ENCODE results near the gene UBE2E2.

UBE2E2 gene

DNA sequence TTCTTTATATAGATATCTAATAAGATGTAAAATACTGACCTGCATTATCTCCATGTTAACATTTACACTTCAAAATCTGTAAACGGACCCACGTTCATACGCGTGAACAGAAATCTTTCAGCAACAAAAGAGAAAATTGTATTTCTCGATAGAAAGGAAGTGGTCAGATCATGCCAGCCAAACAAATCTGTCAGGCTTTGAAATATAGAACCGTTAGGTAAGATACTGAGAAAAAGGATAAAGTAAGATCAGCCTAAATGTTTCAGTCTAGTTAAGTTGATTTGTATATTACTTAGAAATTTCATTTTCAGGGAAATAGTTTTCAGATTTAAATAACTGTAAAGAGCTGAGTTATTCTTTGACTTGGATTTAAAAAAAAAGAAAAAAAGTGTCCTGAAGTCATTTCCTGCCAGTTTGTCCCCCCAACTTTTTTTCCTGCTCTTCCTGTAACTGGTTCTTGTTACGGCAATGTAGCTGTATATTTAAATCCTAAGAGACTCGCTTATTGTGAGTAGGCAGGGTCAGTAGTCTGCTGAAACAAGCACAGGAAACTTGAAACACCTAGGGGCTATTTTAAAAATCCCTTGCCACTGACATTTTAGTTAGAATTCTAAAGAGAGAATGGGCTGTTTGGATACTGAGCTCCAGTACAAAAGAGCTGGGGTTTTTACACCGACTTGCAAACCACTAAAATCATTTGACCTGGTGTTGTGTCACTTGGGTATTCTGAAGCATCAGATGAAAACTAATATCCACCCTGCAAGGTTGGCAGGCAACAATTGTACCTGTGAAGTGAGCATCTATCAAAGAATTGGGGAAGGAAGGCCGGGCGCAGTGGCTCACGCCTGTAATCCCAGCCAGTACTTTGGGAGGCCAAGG, 237.5 kb downstream of the UBE2E2 start:
- no peak for DNase-seq (ENCODE audit: low read depth)

DNA sequence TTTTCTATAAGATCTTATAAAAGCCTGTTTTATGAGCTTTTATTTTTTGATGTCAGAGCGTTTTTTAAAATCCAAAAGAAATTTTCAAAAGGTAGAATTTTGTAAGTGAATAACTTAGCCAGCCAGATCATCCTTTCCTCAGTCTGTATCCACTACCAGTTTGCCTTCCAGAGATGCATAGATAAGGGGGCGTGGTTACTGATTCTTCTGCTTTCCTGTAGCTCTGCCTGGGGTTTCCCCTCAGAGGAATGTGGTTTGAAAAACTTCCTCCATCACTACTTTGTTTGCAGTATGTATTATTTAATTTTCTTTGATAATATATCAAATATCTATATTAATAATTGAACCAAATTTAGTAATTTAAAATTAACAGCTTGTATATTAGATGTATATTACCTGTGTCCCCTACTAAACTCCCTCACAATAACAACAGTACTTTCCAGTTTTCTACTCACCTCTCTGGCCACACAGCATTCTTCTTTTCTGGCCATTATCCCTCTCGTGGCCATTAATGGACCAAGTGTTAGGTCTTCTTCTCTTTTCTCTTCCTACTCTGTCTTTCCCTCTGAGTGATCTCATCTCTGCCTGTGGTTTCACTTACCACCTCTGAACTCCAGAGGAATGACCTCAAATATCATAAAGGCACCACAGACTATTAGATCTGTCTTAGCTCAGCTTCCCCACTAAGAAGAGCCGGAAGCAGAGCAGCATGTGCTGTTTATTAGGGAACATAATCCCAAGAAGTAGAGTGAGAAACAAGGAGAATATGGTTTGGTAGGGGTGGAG, 239.7 kb downstream of the UBE2E2 start:
- no peak for DNase-seq (ENCODE audit: low read depth)

DNA sequence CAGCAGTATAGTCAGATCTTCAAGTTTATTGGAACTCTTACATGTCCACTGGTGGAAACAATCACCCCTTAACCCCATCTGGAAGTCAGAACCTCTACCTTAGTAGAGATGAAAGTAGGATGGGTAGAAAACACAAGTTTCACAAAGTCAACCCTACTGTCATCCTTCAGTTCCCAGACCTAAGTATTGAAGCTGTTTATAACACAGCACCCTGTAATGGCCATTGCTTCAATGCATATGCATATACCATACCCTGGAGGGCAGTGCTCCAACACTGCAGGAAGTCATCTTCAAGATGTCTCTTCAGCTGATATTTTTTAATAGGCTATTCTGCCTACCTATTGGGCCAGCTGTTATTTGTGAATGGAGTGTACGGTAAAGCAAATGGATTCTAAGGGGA, 241.3 kb downstream of the UBE2E2 start:
- DNase-seq (ENCODE audit: low read depth) = no peak

DNA sequence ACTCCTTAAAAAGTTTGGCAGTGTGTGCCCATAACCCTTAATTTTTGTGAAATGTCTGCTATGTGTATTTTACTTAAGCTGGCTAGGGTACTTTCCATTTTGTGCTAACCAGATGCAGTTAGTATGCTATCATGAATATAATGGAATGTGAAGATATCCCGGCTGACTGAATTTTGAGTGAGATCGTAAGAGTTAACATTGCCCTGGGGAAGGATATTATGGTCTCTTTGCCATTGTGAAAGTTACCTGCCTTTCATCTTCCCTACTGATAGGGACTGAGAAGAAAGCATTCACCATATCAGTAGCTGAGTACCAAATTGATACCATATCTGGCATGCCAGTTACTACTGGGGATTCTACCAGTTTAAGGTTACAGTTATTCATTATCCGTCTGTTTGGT, 243.2 kb downstream of the UBE2E2 start:
- no peak for DNase-seq (ENCODE audit: low read depth)

DNA sequence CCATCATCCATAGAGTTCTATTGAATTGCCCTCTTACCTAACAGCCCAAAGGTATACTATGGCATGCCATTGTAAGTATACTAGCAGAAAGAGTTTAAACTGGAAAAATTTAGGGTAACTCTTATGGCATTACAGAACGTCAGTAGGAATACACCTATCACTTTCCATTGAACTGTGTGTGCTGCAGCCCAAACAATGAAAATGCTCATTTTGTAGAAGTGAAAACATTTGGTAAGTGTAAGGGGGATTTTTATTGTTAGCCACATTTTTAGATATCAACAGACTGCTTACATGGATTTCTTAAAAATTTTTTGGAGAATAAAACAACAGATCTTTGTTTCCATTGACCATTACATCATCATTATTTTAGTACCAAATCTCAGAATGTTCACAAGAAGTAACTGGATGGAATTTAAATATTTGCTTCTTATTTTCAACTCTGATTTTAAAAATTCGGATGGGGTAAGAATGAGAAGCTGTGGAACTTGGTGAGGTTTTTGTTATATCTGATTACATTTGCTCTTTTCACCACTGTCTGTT, 245.9 kb downstream of the UBE2E2 start:
- no peak for DNase-seq (ENCODE audit: low read depth)

DNA sequence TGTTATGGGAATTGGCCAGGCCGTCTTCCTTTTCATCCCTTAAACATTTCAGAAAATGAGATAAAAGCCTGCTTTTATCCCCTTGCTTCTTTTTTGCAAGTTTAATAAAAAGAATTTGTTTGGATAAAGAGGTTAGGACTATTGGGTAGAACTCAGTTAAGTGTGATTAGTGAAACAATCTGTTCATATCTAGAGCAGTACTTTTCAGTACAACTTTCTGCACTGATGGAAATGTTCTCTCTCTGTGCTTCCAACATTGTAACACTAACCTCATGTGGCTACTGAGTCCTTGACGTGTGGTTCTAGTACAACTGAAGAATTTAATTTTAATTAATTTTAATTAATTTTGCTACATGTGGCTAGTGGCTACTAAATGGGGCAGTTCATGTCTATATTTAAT, 246.9 kb downstream of the UBE2E2 start:
- no peak for DNase-seq (ENCODE audit: low read depth)

DNA sequence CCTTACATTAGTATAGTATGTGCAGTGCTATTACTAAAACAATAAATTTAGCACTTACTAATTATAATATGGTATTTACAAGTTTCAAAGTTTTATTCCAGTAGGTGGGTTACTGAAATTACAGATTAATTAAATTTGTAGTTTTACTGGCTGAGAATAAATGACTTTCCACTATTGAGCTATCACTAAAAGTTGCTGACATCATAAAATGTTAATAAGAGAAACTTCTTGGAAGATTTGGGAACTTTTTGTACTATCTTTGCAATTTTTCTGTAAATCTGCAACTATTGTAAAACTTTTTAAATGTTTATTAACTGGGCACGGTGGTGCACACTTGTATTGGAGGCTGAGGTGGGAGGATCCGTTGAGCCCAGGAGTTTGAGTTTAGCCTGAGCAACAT, 247.7 kb downstream of the UBE2E2 start:
- DNase-seq (ENCODE audit: low read depth) = no peak

DNA sequence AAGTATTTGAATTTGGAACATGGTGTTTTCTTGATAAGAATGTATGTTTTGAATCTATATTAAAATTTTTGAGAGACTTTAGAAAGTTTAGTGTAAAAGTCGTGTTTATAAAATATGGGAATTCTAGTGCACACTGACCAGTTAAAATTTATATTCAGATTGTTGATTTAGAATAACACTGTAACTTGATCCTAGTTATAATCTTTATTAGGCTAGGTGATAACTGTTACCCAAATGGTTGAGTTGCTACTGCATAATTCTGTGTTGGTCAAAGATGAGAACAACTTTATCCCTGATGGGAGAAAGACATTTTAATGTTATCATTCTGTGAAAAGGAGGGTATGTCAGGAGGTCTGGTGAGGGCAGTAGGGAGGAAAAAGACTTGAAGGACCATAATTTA, 249.3 kb downstream of the UBE2E2 start:
- DNase-seq (ENCODE audit: low read depth) = no peak

DNA sequence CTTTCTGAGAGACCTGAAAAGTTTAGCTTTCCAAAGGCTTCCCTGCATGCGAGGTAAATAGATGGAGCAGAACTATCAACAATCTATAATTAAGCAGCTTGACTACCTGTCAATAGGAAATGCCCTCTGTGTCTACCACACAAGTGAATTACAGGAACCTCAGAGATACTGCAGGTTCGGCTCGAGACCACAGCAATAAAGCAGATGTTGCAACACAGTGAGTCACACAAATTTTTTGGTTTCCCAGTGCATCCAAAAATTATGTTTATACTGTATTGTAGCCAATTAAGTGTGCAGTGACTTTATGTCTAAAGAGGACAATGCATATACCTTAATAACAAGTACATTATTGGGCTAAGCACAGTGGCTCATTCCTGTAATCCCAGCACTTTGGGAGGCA, 252.0 kb downstream of the UBE2E2 start:
- DNase-seq (ENCODE audit: low read depth) = peak; percentile 42

DNA sequence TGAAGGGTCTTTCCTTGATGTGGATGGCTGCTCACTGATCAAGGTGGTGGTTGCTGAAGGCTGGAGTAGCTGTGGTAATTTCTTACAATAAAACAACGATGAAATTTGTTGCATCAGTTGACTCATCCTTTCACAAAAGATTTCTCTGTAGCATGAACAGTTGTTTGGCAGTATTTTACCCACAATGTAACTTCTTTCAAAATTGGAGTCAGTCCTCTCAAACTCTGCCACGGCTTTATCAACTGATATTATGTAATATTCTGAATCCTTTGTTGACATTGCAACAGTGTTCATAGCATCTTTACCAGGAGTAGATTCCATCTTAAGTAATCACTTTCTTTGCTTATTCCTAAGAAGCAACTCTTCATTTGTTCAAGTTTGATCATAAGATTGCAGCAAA, 252.6 kb downstream of the UBE2E2 start:
- peak; percentile 32 for DNase-seq (ENCODE audit: low read depth)

DNA sequence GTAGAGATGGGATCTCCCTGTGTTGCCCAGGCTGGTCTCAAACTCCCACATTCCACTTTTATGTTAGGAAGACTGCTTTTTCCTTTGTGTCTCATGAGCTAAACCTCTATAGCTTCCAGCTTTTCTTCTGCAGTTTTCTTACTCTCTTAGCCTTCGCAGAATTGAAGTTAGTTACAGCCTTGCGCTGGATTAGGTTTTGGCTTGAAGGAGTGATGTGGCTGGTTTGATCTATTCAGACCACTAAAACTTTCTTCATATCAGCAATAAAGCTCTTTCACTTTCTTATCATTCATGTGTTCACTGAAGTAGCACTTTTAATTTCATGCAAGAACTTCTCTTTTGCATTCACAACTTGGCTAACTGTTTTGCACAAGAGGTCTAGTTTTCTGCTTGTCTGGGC, 254.6 kb downstream of the UBE2E2 start:
- no peak for DNase-seq (ENCODE audit: low read depth)

DNA sequence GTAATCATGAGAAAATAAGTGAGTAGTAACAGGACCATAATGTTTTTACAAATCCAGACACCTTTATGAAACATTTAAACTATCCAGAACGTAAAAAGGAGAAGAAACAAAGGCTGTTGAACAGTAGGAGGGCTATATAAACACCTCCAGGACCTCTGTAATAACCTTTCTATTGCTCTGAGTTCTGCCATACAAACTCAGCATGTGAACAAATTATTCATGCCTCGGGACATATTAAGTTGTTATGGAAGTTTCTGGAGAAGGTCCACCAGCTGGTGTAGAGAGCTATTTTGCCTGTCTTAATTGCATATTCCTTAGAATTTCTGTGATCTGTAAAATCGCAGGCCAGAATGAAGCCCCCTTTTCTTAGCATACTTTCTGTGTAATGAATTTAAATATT, 256.3 kb downstream of the UBE2E2 start:
- no peak for DNase-seq (ENCODE audit: low read depth)

DNA sequence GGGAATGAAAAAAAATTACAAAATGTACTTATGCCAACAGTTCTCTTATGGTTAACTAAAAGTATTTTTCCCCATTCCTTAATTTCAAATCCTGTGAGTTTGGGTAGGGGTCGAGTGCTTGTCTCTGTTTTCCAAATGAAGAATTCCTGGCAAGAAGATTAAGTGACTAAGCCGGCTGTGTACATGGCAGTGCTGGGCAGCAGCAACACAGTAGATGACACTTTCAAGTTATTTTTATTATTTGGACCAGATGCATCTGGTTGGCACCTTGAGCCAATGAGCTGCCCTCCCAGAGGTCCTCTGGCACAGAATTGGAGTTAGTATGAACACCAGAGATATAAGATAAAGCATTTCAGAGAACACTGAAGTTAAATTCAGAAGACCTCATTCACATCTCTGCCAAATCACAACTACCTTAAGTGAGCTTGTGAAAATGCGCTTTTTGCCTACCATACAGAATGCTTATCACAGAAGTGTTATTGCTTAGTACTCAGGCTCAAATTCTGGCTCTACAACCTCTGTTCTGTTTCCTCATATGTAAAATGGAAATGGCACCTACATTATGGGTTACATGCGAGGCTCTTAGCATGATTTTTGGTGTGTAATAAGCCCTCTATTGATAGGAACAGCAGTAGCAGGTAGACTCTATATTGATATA, 256.9 kb downstream of the UBE2E2 start:
- no peak for DNase-seq (ENCODE audit: low read depth)

DNA sequence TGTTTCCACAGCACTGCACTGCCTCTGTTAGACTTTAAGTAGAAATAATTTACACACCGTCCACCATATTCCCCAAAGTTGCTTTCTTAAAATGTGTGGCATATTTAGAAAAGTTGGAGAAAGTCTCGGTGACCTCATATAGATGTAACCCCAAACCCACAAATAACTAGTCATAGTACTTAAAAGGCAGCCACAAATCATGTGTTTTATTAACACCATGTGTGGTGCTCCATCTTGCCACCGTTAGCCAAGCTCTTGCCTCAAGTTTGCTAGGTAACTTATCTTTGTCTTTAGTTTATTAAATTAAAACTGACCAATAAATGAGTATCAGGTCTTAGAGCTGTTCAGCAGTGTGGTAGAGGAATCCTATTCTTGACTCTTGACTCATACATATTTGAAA, 257.9 kb downstream of the UBE2E2 start:
- DNase-seq (ENCODE audit: low read depth) = no peak

DNA sequence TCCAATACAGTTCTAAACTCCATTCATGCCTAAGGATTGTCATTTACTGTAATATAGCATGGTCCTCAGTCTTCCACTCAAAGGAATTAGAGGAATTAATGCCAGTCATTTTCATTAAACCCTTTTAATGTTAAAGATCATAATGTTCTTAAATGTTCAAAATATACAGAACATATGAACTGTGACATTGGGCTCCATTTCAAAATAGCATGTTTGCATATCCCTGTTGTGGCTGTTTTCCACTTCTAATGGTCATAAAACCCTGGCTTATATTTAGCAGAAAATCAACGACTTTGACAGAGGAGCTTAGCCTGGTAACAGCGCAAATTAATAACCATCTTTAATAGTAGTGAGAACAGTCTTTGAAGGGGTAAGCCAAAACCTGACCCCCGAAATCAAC, 260.7 kb downstream of the UBE2E2 start:
- no peak for DNase-seq (ENCODE audit: low read depth)

DNA sequence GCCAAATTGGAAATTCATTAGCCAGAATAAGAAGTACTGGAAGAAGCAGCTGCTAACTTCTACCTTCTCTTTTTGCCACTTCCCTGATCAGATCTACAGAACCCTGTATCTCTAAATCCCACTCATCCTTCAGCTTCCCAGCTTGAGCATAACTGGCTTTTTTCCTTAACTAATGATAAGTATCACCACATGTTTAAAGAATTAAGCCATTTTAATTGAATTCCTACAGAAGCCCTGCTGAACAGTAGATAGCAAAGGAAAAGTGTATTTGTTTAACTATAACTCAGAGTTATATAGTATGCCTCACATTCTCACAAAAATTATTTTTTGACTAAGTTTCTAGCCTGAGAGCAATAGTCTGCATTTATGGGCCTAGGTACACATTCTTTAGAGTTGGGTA, 262.4 kb downstream of the UBE2E2 start:
- no peak for DNase-seq (ENCODE audit: low read depth)

DNA sequence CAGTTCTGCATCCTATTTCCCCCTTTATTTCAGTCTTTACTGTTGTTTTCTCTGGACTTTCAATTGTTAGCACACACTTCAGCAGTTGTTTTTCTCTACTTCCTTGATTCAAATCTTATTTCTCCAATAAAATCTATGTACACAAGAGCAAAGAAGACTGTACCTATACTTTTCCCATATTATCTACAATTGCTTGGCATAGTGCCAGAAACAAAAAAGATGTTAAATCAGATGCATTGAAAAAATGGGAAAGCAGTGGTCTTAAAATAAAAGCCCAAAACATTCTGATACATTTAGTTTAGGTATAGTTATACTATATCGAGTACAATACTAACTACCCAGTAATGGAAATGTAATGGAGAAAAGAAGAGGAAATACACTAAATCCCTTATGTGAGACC, 265.1 kb downstream of the UBE2E2 start:
- no peak for DNase-seq (ENCODE audit: low read depth)

DNA sequence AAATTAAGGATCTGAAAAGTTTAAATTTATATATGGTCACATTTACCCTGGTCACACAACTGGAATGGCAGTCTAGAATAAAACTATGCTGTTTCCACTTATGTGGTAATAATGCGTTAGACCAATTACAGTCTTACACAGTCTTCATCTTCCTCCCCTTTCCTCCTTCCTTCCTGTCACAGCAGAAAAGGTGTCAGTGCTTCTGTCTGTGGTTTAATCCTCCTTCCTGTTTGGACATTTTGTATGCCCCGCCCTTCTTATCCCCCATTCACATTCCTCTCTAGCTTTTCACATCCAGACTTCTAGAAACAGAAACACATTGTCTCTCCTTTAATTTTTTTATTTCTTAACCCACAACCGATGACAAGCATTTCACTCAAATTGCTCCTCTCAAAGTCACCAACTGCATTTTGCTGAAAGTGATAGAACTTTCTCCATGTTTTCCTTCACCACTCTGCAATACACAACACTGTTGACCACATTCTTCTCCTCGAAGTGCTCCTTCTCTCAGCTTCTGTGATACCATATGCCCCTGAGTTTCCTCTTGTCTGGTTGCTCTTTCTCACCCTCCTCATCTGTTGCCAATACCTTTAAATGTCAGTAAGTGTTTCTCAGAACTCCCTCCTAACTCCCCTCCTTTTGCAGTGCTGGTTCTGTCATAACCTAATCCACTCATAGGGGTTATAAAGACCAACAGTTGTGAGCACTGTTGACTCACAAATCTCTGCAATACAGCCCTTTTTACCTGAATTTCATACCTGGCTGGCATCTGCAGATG, 271.6 kb downstream of the UBE2E2 start:
- DNase-seq (ENCODE audit: low read depth) = no peak

DNA sequence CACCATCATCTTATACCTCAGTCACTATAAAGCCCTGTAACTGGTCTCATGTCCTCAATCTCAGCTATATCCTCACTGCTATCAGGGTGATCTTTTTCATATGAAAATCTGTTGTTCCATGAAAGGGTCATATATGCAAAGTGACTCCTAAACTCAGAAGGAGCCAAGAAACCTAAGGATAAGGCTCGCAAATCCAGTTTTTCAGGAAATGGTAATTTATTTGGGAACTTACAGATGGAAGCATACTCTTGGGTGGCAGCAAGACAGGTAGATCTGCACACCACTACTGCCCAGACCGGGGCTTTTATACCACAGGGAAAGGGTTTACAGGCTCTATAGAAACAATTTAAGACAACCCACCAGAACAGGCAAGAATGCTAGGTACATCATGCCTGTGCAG, 272.3 kb downstream of the UBE2E2 start:
- no peak for DNase-seq (ENCODE audit: low read depth)

DNA sequence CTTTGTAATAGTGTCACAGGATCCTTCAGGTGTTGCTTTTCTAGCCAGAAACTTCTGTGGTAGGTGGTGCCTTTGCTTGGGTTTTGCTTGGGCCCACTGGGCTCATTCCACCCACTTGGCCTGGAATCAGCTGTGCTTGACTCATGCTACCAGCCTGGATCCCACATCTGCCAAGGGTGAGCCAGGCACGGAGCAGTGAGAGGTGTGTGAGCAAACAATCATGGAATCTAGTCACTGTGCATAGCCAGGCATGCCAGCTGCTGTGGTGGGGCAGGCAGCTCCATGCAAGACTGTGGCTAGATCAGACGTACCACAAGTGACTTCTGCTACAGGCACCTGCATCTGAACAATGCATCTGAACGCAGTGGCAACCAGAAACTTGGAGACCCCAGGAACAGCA, 275.9 kb downstream of the UBE2E2 start:
- DNase-seq (ENCODE audit: low read depth) = no peak

DNA sequence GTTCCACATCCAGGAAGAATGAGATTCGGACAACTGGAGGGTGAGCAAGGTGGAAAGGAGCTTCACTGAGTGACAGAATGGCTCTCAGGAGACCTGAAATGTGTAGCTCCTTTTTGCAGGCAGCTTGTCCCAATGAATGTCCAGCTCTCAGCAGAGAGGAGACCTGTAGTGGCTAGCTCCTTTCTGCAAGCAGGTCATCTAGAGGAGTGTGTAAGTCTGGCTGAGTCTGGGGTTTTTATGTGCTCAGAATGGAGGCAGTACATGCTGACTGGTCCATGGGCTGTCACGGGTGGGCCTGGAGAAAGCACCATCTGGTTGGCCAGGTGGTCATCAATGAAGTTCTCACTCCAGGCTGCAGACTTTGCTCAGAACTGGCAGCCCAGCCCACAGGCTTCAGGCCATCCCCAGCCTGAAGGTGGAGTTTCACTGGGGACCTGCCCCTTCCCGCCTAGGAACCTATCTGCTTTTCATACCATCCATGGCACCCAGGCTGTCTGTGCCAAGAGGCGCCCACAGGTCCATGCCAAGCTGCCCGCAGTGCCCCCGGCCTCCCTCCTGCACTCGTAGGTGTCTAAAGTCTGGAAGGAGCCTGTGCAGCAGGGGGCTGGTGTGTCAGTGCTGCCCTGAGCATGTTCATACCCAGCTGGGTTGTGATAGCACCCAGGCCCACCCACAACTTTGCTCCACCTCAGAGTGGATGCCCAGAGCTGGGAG, 276.6 kb downstream of the UBE2E2 start:
- no peak for DNase-seq (ENCODE audit: low read depth)

Measured in non-pigmented ciliary epithelial cell (primary cell).